GM12801 (cell line): Measurements from ENCODE around the gene DNASE1L2.

Experiments used
- CTCF ChIP-seq: IDR thresholded peaks from one replicate; pipeline ENCODE4 v1.5.1; 2011; ENCODE audit warnings: control low read depth; ENCODE audit not compliant: insufficient read length; ENCODE audit errors: extremely low read depth

DNASE1L2 gene

GRCh38 chr16:2267913-2268666 is 31.8 kb downstream of the DNASE1L2 start, which contains the start of gene RNPS1:
RNPS1 (minus strand) TSS chr16:2268126; CDS start chr16:2264643, 3,483 bp downstream.
- no peak for TF ChIP-seq CTCF

GRCh38 chr16:2270070-2270462 is 33.8 kb downstream of the DNASE1L2 start:
- TF ChIP-seq CTCF = no peak

GRCh38 chr16:2270588-2271470 is 34.6 kb downstream of the DNASE1L2 start:
- no peak for TF ChIP-seq CTCF

GRCh38 chr16:2271848-2272461 is 35.7 kb downstream of the DNASE1L2 start:
- no peak for TF ChIP-seq CTCF

GRCh38 chr16:2273484-2273883 is 37.2 kb downstream of the DNASE1L2 start:
- TF ChIP-seq CTCF = no peak

GRCh38 chr16:2273931-2274330 is 37.7 kb downstream of the DNASE1L2 start:
- no peak for TF ChIP-seq CTCF
